Endometrial microvascular endothelial cells (primary cell): Measurements from ENCODE around the gene ZNF597. TPM values are rescaled to one million over a fixed set of nuclear protein-coding genes. Genes with fewer than 3 reads are reported as not detected.

ENCODE experiments used
- in situ Hi-C: cut with HindIII; loops from 2 replicates; pipeline ENCODE4 v1.10.0; 2017; ENCODE audit warnings: low sequenced_read_pairs, low pct_unique_long_range_greater_than_20kb; ENCODE audit errors: inconsistent ontology term
- total RNA-seq: library from RNA; depleted of rRNA; stranded (reverse); fragments of >200 nt; gene quantifications from one replicate; pipeline ENCODE4 v1.2.3, GENCODE V29; 2015; ENCODE audit errors: inconsistent ontology term

ZNF597 gene, protein sequence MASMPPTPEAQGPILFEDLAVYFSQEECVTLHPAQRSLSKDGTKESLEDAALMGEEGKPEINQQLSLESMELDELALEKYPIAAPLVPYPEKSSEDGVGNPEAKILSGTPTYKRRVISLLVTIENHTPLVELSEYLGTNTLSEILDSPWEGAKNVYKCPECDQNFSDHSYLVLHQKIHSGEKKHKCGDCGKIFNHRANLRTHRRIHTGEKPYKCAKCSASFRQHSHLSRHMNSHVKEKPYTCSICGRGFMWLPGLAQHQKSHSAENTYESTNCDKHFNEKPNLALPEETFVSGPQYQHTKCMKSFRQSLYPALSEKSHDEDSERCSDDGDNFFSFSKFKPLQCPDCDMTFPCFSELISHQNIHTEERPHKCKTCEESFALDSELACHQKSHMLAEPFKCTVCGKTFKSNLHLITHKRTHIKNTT
- total RNA-seq: 1.7 TPM

DNA sequence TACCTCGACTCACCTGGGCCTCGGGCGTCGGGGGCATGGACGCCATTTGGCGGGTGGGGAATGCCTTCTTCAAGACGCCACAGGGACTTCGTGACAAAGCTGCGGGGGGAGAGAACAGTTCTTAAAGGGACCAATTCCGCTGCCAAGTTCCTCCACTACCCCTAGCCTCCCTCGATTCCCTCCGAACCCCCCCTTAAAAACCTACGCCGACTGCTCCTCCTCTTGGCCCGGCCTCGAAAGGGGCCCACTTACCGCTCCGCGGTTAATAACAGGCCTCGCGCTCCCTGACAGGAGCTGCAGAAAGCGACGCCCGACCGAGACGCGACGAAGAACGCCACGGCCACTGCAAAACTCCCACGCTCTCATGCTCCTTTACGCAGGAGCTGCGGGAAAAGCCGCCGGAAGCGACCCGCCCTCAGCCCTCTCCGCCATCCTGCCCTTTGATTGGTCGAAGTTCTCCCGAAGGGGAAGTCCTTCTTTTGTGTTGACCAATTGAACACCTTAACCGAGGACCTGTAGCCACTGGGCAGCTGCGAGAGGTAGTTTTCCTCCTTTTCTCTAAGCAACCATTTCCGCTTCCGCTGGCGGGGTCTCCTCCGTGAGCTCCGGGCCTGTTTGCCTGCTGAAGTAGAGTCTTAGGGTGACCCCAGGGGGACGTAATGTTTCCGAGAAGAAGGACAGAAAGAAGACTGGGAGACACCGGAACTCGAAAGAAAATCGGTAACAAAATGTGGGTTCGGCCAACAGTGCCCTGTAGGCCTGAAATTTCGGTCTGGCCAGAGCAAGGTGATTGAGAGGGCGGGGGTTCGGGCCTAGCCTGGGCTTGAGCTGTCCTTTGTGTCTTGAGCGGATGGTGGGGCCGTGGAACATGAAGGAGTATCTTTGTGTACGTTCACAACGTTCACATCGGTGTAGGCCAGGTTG lies at the start of gene ZNF597, which contains the start of gene NAA60:
Gene ZNF597 (minus strand): TSS at position 397 of the 924 bp plus-strand sequence. CDS start 351 bp downstream, at position 46.
Gene NAA60 (plus strand): TSS at position 573 of the 924 bp plus-strand sequence. CDS start 32,548 bp downstream, outside the sequence.
- in situ Hi-C loops: no loop called here

DNA sequence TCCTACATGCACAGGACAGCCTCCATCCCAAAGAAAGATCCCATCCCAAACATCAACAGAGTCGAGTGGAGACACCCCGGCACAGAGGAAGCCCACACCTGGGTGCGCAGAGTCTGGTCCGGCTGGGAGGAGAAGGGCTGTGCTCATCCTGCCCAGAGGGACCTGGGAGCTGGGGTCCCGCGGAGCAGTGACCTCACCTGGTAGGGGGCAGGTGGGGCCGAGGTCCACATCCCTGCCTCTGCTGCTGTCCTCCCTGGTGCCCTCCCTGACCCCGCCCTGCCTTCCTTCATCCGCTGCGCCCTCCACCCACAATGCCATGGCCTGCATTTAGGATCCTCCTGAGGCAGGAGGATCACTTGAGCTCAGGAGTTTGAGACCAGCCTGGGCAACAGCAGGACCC lies 49.1 kb upstream of the ZNF597 start:
- in situ Hi-C loops: no loop called here

DNA sequence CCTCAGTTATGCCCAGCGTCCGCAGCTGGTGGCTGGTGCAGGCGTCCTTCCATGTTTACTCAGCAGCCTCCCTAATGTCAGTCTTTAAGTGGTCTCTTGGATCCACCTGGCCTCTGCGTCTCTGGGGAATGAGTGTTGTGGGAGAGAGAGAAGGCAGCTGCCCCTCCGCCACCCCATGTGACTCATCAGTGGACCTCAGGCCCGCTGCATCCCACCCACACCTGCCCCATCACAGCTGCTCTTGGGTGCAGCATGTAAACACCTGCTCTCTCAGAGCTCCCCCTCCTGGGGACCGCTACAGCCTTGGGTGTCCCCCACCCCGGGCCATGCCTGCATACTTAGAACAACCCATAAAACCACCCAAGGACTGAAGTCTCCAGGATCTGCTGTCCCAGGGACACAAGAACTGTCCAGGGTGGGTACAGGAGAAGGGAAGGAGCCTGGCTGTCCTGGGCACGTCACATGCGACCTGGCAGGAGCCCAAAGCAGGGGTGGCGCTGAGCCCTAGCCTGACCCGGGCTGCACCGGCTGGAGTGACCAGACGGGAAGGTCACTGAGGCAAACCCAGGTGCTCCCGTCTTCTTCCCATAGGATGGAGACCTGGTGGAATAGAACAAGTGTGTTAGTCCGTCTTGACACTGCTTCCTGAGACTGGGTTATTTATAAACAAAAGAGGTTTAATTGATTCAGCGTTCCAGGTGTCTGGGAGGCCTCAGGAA lies 47.8 kb upstream of the ZNF597 start:
- in situ Hi-C loops: no loop called here

DNA sequence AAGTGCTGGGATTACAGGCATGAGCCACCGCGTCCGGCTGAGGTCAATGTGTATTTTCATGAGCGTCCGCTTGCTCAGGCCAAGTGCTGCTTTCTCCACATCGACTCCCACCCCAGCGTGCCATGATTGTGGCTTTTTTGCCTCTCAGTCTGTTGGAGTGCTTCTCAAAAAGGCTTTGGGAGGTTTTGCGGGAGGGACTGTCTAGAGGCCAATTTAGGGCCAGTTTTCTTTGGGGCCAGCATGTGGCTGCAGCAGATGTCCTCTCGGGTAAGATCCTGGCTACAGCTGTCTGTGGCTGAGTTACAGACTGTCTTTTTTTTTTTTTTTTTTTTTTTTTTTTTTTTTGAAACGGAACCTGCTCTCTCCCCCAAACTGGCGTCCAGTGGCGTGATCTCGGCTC lies 45.5 kb upstream of the ZNF597 start:
- in situ Hi-C loops: no loop called here

DNA sequence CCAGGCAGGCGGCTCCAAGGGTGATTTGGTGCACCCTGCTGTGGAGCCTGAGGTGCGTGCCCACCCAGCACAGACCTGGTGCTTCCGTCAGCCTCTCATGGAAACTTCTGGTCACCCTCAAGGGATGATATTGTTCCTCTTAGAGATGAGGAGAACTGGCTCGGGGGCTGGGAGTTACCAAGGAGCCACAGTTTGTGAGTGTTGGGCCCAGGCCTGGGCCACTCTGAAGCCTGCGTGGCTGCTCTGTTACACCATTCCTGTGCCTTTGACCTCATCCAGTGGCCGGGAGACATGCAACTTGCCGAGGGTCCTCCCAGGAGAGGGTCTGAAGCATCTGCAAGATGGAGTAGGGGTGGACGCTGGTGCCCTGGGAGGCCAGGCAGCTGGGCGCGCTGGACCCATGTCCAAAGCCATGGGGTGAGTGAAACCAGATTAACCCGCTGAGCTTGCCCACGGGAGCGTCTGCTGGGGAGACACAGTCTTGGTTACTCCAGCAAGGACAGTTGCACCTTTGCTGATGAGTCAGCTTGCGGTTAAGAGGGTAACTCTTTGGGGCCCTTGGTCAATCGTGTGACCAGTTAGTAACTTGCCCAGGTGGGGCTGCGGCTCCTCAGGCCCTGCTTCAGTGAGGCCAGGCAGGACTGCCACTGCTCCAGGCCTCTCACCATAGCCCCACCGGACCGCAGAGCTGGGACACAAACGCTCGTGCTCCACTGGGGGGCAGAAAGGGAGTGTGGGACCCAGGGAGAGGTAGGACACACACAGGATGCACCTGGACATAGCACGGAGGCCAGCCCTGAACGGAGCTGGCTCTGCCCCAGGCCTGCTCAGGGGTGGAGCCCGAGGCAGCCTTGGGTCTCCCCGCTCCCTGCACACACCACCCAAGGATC lies 44.5 kb upstream of the ZNF597 start:
- in situ Hi-C loops: no loop called here

DNA sequence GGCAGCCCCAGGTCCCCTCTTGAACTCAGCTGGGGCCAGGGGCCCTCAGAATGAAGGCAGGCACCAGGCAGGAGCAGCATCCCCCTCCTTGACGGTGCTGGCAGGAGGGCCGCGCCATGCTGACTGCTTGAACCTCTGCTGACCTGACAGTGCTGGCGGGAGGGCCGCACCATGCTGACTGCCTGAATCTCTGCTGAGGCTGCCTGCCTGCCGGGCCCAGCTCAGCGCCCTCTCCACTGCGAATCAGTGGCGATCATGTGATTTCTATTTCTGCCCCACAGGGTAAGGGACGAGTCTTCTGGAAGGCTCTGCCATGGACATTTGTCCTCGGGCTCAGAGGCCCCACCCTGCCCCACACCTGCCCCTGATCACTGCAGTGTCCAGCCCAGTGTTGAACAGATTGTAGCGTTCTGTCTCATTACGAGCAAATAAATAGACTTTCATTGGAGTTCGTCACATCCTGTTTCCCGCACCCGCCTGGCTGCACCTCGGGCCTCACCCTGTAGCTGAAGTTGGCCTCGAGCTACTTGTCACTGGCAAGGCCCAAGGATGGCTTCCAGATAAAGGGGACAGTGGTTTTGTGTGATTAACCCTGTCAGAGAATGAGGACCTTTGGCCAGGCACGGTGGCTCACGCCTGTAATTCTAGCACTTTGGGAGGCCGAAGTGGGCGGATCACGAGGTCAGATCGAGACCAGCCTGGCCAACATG lies 43.4 kb upstream of the ZNF597 start:
- in situ Hi-C loops: no loop called here

DNA sequence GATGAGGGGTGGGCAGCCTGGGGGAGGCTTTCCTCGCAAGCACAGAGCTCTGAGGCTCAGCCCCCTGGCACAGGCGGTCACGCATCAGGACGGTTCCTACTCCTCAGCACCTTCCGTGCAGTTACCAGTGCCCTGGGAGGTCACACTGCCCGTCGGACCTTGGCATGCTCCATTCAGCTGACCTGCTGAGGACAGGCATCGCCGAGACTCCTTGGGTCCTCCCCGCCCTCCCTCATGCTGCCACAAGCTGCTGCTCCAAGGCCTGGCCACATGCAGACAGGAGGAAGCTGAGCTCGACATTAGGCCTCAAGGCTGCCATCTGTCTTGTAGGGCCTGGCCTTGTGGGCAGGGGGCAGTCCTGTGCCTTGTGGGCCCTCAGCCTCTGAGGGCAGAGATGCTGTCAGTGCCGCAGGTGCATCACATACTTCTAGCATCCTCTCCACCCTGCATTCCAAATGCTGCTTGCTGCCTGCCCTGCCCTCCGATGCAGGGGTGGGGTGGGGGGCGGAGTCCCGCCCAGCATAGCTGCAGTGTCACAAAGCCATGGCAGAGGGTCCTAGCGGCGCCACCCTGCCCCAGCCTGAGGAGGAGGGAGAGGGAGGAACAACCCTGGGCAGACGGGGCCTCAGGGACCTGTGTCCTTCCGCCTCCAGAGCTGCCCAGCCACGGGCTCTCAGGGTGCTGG lies 42.7 kb upstream of the ZNF597 start:
- in situ Hi-C loops: no loop called here

DNA sequence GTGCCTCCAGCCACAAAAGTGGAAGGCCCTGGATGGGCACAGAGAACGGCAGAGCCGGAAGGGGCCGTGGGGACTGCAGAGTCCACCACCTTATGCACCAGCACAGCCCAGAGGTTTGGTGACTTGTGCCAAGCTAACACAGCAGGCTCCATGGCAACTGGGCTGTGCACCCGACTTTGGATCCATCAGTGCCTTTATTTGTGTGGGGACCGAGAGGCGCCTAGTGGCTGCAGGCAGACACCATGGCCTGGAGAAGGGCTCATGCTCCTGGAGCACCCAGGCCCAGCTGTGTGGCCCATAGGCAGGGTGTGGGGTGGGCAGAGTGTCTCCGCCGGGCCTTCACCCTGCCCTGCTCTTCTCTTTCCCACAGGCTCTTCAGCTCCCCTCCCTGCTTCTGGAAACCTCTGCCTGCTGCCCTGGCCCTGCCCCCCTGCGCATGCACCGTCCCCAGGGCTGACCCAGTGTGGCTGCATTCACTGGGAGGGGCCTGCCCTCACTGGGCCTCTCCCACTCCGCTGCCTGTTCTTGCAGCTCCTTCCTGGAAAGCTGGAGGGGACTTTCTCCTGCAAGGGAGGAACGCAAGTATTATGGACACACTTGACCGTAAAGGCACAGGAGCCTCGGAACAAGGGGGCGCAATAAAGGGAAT lies 41.9 kb upstream of the ZNF597 start:
- in situ Hi-C loops: no loop called here

DNA sequence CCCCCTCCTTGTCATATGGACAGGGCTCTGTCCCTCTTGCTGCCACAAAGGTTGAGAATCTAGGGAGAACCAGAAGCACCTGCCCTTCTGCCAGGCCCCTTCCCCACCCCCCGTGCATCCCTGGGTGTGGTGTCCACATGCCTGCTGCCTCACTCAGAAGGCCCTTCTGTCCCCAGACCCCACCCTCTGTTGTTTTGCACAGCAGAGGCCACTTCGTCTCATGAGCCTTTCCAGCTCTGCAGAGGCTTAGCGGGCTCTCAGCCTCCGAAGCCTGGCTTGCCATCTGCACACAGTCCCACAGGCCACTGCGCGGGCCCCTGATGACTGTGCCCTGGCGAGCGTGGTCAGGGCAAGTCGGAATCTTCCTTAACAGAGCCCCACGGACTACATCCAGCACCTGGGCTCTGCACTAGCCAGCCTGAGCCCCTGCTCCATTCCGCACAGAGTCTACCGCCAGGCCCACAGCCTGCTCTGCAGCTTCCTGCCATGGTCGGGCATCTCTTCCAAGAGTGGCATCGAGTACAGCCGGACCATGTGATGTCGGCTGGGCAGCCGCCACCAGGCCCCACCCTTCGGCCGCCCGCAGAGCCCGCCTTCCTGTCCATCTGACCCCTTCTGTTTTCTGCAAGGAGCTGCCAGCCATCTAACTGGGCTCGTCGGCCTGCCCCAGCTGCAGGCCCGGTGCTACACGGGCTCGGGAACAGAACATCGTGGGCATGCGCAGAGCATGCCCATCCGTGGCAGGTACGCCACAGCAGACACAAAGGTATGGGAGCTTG lies 41.2 kb upstream of the ZNF597 start:
- in situ Hi-C loops: no loop called here

DNA sequence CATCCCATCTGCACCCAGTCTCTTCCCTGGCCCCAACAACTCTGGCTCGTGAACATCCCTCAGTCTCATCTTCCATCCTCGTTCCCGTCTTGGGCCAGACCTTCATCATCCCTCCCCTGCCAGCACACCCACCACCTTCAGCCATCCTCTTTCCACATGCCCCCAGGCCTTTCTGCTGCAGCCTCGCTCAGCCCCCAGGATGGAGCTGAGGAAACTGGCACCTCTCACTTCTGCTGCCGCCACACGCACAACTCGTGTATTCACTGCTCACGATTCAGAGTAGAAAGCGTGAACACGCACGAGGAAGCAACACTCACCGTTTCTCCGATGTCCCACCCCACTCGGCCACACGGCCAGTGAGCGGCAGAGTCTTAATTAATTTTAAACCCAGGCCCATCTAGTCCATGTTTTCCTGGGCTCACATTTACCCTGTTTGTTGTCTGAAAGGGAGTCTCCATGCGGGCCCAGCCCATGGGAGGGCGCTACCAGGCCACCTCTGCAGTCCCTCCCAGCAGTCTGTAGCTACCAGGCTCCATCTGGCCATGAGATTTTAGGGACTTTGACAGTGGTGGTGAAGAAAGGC lies 39.4 kb upstream of the ZNF597 start:
- in situ Hi-C loops: no loop called here

DNA sequence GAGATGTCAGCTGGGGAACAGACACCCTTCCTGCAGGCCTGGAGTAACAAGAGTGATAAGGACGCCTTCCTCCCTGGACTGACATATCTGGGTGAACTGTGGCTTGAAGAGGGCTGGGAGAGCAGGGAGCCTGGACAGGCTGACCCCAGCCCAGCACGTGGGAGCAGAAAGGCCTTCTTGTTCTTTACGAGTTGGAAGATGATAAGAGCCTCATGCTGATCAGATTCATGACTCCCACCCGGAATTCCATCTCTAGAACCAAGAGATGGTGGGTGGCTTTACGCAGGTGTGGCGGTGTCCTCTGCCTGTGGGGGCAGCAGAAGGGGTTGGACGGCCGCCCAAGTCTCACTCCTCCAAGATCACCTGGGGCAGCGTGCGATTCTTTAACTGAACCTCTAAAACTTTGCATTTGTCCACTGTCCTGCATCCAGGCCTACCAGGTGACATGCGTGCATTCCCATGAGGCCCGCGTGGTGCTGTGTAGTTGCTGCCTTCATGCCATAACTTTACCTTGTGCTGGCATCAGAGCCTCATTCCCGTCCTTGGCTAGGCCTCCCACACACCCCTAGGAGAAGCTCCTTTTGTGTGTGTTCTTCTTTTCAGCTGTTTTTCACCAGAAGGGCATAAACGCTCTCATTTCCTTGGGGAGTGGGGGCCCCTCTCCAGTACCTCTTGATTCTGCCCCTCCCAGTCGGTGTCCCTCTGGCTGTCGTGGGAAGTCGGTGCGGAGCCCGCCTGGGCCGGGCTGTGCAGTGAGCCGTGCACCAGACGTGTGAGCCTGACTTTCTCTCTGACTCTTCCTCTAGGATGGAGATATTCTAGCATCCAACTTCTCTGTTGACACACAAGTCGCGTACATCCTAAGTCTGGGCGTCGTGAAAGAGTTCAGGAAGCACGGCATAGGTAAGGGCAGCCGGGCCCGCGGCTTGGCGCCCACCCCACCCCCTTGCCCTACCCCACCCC lies 38.7 kb upstream of the ZNF597 start:
- in situ Hi-C loops: no loop called here

DNA sequence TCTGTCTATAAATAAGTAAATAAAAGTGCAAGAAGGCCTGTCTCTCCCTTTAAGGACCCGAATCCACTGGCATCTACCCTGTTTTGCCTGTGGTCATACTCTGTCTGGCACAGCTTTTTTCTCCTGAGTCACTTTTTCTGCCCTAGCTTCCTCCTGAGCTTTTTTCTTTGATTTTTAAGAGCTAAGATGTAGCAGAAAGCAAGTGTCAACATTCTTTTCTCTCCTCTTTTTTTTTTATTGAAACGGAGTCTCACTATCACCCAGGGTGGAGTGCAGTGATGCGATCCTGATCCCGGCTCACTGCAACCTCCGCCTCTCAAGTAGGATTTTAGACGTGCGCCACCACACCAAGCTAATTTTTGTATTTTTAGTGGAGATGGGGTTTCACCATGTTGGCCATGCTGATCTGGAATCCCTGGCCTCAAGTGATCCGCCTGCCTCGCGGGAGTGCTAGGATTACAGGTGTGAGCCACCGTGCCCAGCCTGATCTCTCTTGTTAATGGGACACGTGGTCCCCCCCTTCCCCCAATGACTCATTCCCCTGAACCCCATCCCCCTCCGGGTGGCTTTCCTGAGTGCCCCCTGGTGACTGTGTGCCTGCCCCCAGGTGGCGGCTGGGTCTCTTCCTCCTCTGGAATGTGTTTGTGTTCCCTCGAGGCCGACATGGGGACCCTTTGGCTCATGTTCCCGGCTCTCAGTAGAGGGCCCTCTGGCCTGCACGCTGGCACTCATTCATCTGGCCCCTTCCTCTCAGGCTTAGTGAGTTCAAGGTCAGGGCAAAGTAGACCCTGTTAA lies 37.8 kb upstream of the ZNF597 start:
- in situ Hi-C loops: no loop called here

DNA sequence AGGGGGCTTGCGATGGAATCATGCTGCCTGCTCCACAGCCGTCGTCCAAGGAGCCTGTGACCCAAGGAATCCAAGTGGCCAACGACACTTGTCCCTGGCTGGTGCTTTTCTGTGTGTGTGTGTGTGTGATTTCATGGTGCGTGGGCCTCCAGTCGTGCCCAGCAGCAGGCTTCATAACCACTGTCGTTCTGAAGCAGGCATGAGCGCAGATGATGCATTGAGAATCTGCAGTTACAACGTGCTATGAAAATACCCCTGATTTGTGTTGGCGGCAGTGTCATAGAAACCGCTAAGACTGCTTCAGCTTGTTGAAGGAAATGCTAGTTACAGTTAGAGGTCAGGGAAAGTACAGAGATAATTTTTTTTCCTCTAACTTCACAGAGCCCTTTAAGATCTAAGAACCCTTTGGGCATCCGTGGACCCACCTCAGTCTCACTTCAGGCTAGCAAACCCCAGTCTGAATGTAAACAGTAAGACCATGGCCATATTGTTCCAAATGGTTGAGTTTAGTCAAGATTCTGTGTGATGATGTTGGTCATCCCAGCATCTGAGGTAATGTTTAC lies 36.4 kb upstream of the ZNF597 start:
- in situ Hi-C loops: no loop called here
